HG02981 (cell line): ENCODE data around the gene DNAH10.
"Not testable (repeated sequence)": the region's sequence is repeated elsewhere in the genome, so short reads cannot be mapped to it uniquely, and the experiment has no call there.

Source experiments
- ATAC-seq: cut with Tn5 transposase; IDR thresholded peaks from one replicate; pipeline ENCODE4 v1.9.1; 2021; ENCODE audit warnings: mild to moderate bottlenecking, moderate library complexity; ENCODE audit not compliant: unreplicated experiment

Gene DNAH10

DNA sequence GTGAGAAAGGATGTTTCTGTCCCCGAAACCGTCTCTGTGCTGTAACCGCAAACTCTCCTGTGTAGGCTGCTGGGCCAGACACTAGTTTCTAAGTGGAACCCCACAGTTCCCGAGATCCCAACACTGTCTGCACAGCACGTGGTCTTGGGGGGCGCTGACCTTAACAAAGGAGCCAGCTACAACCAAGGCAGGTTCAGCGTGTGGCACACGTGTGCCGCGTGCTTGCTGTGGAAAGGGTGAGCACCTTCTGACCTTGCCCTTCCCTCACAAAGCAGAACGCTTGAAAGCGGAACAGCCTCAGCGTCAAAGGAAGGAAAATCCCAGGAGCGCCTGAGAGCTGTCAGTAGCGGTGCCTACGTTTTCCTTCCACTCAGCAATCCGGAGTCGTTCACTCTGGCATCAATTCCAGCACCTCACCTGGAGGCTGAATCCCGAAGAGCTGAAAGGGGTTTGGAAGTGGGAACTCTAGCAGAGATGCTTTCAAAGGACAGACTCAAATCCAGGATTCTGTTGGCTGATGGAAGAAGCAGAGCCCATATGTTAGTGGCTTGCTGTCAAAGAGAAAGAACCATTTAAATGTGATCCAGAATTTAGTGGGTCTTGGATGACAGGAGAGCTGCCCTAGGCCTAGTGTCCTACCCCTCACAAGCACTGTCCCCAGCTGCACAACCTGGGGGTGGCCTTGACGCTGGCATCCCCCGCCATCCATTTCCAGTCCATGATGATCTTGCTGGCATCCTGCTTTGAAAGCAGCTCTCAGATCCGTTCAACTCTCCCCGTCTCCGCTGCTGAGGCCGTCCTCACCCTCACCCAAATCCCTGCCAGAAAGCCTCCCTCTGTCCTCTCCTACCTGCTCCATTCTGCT lies 183.4 kb downstream of the DNAH10 start:
- no peak for ATAC-seq

DNA sequence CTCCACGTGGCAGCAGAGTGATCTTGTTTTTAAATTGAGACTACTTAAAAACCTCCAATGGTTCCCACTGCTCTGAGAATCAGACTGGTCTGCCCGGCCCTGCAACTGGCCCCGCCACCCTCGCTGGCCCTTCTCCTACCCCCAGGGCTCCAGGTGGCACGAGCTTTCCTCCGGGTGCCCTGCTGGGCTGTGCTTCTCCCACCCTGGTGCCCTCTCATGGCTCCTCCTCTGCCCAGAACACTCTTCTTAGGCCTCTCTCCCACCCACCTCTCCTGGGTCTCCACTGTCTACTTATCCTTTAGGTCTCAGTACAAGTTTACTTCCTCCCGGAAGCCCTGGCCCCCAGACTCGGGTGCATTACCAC lies 184.0 kb downstream of the DNAH10 start:
- ATAC-seq = no peak

DNA sequence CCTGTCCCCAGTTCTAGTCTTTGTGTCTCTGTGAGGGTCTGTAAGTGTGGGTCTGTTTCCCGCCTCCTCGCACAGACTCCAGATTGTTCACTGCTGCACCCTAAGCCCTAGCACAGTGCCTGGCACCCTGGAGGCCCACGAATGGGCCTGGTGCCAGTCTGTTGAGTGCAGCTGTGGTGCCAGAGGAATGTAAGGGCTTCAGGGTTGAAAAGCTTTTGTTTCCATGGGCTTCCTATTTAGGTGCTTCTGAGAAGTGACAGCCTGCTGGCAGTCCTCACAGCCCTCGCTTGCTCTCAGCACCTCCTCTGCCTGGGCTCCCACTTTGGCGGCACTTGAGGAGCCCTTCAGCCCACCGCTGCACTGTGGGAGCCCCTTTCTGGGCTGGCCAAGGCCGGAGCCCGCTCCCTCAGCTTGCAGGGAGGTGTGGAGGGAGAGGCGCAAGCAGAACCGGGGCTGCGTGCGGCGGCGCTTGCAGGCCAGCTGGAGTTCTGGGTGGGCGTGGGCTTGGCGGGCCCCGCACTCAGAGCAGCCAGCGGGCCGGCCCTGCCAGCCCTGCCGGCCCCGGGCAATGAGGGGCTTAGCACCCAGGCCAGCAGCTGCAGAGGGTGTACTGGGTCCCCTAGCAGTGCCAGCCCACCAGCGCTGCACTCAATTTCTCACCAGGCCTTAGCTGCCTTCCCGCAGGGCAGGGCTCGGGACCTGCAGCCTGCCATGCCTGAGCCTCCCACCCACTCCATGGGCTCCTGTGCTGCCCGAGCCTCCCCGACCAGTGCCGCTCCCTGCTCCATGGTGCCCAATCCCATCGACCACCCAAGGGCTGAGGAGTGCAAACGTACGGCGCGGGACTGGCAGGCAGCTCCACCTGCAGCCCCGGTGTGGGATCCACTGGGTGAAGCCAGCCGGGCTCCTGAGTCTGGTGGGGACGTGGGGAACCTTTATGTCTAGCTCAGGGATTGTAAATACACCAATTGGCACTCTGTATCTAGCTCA lies 184.7 kb downstream of the DNAH10 start:
- not testable (repeated sequence) for ATAC-seq

DNA sequence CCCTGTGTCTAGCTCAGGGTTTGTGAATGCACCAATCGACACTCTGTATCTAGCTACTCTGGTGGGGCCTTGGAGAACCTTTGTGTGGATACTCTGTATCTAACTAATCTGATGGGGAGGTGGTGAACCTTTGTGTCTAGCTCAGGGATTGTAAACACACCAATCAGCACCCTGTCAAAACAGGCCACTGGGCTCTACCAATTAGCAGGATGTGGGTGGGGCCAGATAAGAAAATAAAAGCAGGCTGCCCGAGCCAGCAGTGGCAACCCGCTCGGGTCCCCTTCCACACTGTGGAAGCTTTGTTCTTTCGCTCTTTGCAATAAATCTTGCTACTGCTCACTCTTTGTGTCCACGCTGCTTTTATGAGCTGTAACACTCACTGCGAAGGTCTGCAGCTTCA lies 185.4 kb downstream of the DNAH10 start:
- not testable (repeated sequence) for ATAC-seq

DNA sequence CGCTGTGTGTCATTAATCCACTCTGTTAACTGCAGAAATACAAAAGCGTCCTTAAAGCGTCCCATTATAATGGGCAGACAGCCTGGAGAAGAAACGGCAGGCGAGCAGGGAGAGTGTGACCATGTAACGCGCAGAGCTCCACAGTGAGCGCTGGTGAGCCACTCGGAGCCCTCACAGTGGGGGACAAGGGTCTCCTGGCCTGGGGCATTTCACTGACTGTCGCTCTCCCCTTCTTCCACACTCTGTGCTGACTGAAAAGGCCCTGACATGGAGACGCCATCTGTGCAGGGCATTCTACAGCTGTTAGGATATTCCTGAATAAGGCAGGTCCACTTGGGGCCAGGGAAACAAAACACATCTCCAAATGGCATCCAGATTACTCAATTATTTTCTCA lies 186.3 kb downstream of the DNAH10 start:
- ATAC-seq = no peak

DNA sequence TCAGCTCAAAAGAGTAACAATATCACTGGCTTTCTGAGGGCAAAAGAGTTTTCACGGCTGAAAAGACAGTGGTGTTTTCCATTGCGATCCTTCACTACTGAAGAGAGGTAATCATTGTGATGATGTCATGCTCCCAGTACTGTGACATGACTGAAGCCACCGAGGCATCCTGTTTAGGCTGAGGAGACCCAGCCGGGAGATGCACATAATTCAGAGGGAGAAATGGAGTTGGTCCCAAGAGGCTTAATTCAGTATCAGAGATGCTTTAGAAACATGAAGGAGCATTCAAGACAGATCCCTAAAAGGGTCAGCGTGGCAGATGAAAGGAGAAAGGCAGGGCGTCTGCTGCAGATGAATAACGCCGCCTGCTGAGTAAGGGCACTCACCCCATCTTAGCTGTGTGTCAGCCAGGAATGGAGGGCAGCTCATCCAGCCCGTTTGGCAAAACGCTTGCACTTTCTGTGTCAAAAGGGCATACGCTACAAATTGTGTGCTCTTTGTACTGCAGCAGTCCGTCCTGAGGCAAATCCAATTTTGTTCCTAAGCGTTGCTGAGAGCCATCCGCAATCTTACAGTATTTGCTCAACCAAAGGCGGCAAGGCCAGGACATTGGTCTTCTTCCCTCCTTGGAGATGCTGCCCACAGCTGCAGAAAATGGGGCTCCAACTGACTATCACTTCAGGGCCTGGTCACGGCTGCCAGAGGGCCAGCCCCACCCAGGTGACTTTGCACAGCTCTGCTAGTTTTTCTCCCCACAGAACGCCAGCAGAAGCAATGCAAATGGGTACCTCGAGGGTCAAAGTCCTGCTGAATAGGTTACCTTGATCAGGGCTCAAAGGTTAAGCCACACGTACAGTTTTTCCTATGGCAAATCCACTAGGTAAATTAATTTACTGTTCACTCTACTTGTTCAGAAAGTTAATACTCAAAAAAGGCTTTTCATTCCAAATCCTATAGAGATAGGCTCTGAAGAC lies 187.0 kb downstream of the DNAH10 start:
- ATAC-seq = no peak

DNA sequence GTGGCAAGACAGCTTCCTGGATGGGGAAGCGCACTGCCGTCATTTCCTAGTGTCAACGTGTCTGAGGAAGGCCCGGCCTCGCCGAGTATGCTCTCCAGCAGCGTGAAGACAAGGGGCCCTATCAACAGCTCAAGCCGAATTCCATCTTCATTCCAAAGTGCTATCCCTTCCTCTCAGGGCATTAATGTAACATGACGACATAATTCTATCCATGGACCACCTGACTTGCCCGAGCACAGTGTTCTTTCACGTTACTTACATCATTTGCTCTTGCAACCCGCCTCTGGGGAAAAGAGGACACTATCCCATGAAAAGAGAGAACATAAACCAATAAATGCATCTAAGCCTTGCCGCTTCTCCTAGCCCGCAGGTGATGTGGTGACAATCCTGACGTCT lies 187.7 kb downstream of the DNAH10 start:
- no peak for ATAC-seq

DNA sequence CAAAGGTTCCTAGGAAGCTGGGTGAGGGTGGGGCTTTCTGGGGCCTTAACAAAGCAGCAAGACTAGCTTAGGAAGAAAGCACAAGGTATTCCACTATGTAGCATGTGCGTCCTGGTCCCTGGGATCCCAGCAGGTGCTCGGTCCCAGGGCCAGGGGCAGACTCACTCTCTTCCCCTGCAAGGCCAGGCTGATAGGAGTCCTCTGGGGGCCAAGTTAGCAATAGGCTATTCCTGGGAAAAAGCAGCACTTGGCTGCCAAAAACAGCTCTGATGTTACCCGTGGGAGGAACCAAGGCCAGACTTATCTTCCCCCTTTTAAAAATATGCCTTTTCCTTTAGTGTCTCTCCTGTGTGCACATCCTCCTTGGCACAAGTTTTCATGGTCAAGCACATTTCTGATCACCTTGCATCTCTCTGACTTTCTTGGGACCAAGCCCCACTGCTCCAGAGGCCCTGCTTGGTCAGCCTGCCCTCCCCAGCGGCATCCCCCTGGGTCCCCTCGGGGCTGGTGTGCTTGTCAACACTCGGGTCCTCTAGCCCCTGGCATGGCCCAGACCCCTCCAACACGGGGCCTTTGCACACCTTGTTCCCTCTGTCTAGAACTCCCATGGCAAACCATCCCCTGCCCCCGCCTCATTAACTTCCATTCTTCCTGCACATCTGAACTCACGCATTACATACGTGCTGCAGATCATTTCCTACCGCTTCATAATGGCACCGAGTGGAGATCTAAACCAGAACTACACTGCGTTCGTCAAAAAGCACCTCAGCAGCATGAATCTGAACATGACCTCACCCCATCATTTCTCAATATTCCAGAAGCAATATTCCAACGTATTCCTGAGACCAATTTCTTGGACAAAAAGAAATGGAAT lies 188.6 kb downstream of the DNAH10 start:
- no peak for ATAC-seq

DNA sequence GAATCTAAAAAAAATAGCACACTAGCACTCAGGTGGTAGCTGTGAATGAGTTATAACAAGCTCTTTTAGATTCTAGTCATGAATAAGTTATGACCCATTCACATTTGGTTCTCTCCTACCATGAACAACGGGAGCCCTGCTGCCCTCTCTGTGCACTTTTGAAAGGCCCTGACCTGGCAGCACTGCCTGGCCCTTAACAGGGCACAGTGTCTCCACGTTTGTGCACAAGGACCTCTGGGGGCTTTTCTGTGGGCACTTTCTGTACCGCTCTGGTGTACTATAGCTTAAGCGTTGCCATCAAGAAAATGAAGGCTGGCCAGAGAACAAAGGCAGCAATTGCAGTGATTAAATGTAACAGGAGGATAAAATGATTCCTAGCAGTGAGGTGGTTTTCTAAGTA lies 189.4 kb downstream of the DNAH10 start:
- no peak for ATAC-seq

DNA sequence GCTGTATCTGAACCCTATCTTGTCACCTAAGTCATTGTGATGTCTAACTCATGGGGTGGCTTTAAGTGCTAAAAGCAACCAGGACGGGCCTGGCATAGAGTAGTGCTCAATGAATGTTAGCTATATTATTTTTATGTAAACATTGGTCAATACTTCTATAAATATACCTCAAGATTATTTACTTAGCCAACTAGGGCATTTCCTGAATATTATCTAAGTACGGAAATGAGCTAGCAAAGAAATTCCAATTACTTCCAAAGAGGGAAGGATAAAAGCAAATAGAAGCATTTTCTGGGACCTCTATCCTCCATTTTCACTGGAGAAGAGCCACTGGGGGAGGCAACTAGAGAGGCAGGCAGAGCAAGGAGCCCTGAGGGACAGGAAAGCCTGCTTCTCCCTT lies 189.9 kb downstream of the DNAH10 start:
- no peak for ATAC-seq

DNA sequence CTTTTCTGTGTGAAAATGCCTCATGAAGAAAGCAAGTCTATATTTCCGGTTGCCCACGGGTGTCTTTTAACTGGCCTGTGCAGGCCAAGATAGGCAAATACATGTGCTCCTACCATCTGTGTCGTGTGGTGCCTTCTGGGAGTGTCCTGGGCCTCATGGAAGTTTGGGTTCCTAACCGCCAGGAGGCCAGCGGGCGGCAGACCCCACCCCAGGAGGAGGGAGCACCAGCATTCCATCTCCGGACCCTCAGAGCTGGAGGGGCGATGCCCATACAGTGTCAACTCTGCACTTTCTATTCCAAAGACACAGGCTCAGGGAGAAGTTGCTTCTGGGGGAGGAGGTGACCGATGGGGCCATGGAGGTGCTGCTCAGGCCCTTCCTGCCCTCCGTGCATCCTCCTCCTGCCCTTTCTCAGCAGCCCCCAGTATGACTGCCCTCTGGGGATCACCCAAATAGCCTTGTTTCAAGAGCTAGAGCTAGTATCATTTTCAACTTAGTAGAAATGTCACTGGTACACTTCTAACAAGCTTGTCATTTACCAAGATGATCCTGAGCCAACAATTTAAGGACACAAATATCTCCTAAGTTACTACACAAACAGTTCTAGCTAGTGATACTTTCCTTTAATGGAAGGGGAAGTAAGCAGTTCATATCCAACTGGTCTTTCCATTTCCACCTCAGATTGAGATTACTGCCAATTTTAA lies 192.7 kb downstream of the DNAH10 start:
- no peak for ATAC-seq

DNA sequence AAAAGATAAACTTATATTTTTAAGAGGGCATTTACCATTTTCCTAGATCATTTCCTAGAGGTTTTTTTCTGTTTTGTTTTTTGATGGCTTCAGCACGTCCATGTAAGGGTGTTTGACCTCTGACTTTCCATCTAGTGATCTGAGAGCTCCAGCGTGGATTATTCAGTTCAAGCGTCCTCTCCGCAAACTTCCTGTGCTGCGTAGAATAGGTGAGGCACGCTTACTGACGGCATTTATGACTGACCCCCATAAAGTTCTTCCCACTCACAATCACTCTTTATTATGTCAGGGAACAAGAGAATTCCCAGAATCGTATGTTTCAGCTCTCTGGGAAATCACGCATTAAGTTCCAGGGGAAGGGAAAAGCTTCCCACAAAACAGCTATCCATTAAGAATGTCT lies 194.1 kb downstream of the DNAH10 start:
- ATAC-seq = no peak

DNA sequence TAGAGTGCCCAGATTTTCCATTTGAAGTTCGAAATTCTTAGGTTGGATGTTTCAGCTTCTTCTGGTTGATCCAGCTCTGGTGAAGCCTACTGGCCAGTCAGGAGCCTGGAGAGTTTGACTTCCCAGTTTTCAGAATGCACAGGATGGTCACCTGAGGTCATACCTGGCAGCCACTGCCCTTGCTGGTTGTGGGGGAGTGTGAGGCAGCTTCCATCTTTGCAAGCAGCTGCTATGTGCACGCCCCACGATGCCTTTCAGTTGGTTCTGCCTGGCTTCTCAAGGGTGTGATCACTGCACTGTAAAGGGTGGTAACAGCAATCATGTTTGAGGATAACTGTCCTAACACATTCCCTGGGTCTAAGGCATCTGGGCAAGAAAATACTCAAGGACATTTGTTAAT lies 195.1 kb downstream of the DNAH10 start:
- ATAC-seq = no peak

DNA sequence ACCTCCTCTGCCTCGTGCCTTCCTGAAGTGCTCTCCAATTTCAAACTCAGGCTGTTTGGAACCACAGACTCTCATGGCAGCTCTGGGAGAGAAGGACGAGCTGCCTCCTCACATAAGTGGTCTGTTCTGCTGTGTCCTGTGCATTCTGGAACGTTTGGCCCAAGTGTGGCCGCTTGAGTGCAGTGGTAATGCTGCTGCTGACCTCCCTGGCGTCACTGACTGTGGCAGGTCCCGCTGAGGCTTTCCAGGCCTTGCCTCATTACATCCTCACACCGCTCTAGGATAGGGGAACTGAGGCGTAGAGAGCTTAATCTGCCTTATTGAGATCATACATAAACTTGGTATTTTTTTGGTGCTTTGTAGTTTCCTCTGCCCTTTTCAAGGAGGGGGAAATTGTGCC lies 196.4 kb downstream of the DNAH10 start:
- ATAC-seq = no peak

DNA sequence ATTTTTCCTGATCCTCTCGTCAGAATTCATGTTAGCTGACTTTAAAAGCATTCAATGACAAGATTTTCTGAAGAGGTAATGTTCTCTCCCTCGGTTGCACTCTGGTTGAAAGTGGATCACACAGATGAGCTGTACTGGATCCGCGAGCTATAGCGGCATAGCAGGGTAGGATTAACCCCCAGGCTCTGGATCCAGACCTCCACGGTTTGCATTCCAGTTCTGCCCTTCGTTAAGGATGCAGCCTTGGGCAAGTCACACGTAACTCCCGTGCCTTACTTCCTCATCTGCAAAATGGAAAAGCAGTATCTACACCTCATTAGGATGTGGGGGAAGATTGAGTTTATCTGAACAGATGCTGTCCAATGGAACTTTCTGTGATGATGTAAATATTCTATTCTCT lies 196.8 kb downstream of the DNAH10 start:
- ATAC-seq = no peak

DNA sequence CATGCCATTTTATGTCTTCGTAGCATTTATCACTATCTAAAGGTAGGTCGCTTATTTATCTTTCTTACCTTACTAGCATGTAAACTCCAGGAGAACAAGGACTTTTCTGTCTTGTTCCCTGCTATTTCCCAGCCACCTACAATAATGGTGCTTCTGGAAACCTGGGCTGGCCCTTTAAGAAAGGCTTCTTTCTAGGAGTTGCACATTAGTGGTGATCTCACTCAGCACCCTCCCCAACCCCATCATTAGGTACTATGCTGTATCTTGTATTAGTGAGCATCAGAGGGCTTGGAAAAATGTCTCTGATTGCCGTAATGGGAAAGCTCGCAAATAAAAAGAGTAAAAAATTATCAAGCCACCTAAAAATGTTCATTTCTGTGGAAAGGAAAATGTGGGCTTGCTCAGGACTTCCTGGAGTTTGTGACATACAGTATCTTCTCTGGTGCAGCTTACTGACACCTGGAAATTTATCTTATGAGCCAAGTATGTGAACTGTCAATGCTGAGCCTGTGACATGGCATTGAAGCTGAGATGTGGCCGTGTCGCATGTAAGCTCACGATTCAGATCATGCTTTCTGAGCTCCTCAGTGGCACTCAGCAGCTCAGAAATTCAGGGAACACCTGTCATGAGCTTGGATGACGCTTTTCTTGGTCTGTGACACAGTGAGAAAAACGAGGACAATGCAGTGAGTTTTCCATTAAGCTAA lies 198.1 kb downstream of the DNAH10 start:
- ATAC-seq = no peak

DNA sequence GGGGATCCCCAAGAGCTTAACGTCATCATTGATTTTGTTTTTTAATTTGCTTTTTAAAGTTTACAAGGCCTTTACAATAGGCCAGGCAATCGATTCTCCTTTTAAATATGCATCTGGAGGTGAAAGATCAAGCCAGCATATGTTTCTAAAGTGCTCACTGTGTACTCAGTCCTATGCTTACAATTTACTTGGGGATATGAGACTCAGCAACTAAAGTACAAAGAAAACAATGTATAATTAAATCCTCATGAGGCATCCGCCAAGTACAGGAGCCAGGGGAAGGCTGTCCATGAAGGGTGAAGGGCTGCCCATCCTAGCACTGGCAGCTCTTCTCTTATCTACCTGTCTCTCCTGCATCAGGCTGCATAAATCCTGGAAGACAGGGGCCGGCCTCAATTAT lies 198.8 kb downstream of the DNAH10 start:
- ATAC-seq = no peak

DNA sequence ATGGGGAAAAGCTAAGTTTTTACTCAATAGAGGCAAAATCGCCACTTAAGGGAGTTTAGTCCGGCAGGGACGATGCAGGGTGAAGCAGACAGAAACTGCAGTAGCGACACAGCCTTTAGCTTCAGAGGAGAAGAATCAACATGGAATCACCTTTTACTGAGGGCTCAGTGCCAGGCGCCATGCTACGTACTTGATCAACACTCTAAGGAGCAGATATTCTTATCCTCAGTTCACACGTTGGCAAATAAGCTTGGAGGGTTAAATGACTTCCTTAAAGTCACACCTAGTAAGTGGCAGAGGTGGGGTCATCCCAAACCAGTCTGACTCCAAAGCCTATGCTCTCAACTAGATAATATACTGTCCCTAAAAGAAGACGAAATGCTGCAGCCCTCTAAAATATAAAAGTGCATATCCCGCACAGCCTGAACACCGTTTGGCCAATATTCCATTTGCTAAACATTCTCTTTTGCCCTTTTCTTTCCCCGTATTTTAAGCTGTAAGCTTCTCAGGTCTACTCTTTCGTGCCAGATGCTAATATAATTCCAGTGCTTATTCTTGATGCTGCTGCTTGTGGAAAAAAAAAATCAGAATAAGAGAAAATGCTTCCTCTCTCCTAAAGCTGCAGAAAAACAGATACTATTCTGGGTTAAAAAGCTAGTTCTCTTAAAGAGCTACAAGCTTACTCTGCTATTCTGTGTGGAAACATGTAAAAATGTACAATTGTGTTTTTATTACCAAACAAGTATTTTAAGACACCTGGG lies 199.7 kb downstream of the DNAH10 start:
- ATAC-seq = no peak
